GM06990 (cell line): ENCODE results near the gene HAUS2.

Source experiments
- DNase-seq: peaks from one replicate; pipeline ENCODE4 v3.0.0-alpha.2; 2011; ENCODE audit not compliant: insufficient read length; ENCODE audit errors: extremely low read depth
- H3K27me3 ChIP-seq: replicated peaks from 2 replicates; pipeline ENCODE4 v1.6.0; 2011; ENCODE audit warnings: low read length; ENCODE audit not compliant: control insufficient read depth, insufficient read depth
- H3K36me3 ChIP-seq: 2 replicates; pipeline ENCODE4 v1.5.1; 2011; ENCODE audit warnings: low read length; ENCODE audit not compliant: control insufficient read depth, insufficient read depth
- H3K4me3 ChIP-seq: replicated peaks from 2 replicates; pipeline ENCODE4 v1.5.1; 2011; ENCODE audit warnings: low read depth, mild to moderate bottlenecking, control low read depth, low read length
- TF ChIP-seq, protein P1 (sequence below): IDR thresholded peaks from 2 replicates; pipeline ENCODE4 v1.5.1; 2011; ENCODE audit warnings: low read length, control low read depth, mild to moderate bottlenecking, inconsistent platforms; ENCODE audit not compliant: insufficient read depth, poor library complexity, severe bottlenecking

HAUS2 gene

DNA sequence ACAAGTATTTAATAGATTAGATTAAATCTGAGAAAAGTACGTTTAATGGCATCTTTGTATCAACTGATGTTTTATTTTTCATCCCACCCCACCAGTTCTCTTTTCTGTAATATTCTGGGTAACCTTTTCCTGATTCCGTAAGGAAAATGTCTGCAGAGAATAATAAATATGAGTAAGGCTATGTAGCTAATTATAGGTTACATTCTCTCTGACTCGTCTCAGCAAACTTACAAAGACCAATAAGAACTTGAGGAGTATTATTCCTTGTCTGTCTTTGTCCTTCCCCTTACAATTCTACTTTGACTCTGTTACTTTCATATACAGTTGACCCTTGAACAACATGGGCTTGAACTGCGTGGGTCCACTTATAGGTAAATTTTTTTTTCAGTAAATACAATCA, 41.1 kb upstream of the HAUS2 start:
- no peaks in the 10 kb centered on the region for H3K36me3 ChIP-seq
- TF ChIP-seq, protein P1, sequence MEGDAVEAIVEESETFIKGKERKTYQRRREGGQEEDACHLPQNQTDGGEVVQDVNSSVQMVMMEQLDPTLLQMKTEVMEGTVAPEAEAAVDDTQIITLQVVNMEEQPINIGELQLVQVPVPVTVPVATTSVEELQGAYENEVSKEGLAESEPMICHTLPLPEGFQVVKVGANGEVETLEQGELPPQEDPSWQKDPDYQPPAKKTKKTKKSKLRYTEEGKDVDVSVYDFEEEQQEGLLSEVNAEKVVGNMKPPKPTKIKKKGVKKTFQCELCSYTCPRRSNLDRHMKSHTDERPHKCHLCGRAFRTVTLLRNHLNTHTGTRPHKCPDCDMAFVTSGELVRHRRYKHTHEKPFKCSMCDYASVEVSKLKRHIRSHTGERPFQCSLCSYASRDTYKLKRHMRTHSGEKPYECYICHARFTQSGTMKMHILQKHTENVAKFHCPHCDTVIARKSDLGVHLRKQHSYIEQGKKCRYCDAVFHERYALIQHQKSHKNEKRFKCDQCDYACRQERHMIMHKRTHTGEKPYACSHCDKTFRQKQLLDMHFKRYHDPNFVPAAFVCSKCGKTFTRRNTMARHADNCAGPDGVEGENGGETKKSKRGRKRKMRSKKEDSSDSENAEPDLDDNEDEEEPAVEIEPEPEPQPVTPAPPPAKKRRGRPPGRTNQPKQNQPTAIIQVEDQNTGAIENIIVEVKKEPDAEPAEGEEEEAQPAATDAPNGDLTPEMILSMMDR = no peak

DNA sequence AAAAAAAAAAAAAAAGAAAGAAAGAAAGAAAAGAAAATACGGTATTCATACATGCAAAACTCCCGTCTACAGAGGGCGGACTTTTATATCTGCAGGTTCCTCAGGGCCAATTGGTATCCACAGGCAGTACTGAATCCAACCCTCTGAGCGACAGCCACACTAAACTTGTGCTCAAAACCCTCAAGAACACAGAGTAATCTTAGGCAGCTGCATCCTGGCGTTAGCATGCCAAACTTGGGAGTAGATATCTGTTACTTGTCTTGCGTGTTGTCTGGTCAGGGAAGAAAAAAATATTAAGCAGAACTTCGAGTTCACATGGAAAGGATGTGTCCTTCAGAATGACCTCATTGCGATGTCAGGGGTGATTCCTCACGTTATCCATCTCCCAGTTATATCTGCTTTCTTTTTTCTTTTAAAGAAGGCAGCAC, 40.4 kb upstream of the HAUS2 start:
- Histone ChIP-seq H3K36me3 (peaks cover 2% of the 10 kb centered on the region; the same call in 1 of the 2 replicates), H3K4me3 (no peak overlapping the region), H3K27me3 (no peaks in the 10 kb centered on the region)
- TF ChIP-seq, protein P1 = no peak
- no peak for DNase-seq

More for the DNA sequence above, 41.1 kb upstream of the HAUS2 start:
- H3K27me3 ChIP-seq = no peaks in the 10 kb centered on the region
- DNase-seq = no peak
- H3K4me3 ChIP-seq = no peak overlapping the region

DNA sequence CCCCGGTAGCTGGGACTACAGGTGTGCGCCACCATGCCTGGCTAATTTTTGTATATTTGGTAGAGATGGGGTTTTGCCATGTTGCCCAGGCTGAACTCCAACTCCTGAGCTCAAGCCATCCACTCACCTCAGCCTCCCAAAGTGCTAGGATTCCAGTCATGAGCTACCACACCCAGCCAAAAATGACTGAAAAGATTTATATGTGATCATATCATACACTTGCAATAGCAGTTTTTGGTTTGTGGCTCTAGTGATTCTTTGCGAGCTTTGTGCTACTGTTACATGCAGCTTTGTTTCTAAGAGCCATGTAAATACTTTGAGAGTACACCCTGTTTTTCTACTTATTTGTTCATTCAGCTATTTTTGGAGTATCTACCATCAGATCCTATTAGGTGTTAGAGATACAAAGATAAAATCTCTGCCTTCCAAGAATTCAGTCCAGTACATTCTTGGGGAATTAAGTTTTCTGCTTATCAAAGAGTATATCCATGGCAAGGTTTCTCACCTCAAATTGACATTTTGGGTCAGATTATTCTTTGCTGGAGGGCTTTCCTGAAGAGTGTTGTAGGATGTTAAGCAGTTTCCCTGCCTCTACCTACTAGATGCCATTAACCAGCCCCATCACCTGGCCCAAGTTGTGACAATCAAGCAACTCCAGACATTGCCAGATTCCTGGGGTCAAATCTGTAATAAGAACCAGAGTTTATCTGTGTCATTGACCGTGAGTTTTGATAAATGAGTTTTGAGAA, 38.2 kb upstream of the HAUS2 start:
- no peak overlapping the region for H3K4me3 ChIP-seq
- H3K36me3 ChIP-seq = peaks cover 6% of the 10 kb centered on the region
- TF ChIP-seq, protein P1 = no peak
- DNase-seq = no peak
- no peaks in the 10 kb centered on the region for H3K27me3 ChIP-seq

DNA sequence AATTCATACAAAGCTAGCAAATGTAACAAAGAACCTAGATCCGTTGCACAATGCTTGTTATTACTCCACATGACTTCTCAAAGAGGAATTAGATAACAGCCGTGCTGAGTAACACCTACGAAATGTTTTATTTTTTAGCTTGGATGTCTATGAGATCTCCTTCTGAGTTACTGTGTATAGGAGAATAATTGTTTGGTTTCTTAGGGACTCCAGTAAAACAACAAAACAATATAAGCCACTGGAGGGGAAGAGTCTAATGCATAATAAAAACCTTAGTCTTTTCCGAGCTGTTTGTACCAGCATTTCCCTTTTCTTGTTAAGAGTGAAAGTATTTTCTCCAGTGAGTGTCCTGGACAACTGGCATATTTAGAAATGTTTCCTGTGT, 37.6 kb upstream of the HAUS2 start:
- Histone ChIP-seq H3K4me3 (no peak overlapping the region), H3K27me3 (no peaks in the 10 kb centered on the region), H3K36me3 (peaks cover 8% of the 10 kb centered on the region)
- DNase-seq = no peak
- TF ChIP-seq, protein P1 = no peak

DNA sequence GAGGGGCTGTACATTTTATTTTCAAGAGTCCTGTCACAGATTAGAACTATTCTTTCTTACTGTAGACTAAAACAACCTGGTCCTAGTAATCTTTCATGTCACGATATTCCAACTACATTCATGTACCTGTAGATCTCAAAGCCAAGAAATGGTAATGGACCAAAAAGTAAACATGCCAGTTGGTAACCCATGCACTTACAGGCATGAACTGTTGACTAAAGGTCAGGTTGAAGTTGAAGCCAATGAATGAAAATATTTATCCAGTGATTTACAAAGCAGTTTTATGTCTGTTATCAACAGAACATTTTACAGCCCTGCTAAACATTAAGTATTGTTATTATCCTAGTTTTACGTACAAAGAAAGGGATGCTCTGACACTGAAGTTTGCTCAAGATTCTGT, 25.3 kb upstream of the HAUS2 start:
- H3K36me3 ChIP-seq = peaks cover 2% of the 10 kb centered on the region
- no peak for DNase-seq
- TF ChIP-seq, protein P1 = no peak

DNA sequence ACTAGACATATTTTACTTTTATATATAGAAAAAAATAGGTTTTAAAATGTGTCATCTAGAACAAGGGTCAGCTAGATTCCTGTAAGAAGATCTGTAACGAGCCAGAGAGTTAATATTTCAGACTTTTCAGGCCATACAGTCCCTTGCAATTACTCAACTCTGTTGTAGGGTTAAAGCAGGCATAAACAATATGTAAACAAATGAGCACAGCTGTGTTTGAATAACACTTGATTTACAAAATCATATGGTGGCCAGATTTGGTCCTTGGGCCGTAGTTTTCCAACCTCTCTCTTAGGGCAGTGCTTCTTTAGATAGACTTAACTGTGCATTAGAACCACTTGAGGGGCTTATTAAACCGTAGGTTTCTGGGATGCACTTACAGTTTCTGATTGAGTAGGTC, 19.7 kb upstream of the HAUS2 start:
- DNase-seq = no peak
- Histone ChIP-seq H3K27me3 (no peaks in the 10 kb centered on the region), H3K36me3 (peaks cover 3% of the 10 kb centered on the region), H3K4me3 (no peak overlapping the region)
- TF ChIP-seq, protein P1 = no peak

More for the DNA sequence above, 25.3 kb upstream of the HAUS2 start:
- Histone ChIP-seq H3K4me3 (no peak overlapping the region), H3K27me3 (no peaks in the 10 kb centered on the region)
